NCI-H510A treated with DMSO at 0.1 percent for 48 hours (cell line): ENCODE results near the gene SPACA7.
"Not testable (repeated sequence)": the region's sequence is repeated elsewhere in the genome, so short reads cannot be mapped to it uniquely, and the experiment has no call there.

Experiments used
- DNase-seq: peaks from one replicate; lab custom pipeline; 2025; lab: John Stamatoyannopoulos, UW

SPACA7 gene

GRCh38 chr13:112350300-112350699, 25.9 kb upstream of the SPACA7 start:
- DNase-seq: peak; percentile 39

GRCh38 chr13:112351825-112352224, 24.3 kb upstream of the SPACA7 start:
- no peak for DNase-seq

GRCh38 chr13:112353856-112354255, 22.3 kb upstream of the SPACA7 start:
- no peak for DNase-seq

- no peak for DNase-seq
These were observed 21.6 kb upstream of the SPACA7 start for GRCh38 chr13:112354330-112355273.

GRCh38 chr13:112355274-112355838, 20.8 kb upstream of the SPACA7 start:
- no peak for DNase-seq

GRCh38 chr13:112356190-112356589, 20.0 kb upstream of the SPACA7 start:
- no peak for DNase-seq

GRCh38 chr13:112358156-112358555, 18.0 kb upstream of the SPACA7 start:
- no peak for DNase-seq

GRCh38 chr13:112362021-112362420, 14.1 kb upstream of the SPACA7 start:
- DNase-seq: no peak

GRCh38 chr13:112363867-112364528, 12.2 kb upstream of the SPACA7 start:
- DNase-seq: no peak

GRCh38 chr13:112366907-112367646, 9.1 kb upstream of the SPACA7 start:
- DNase-seq: no peak

GRCh38 chr13:112368883-112369282, 7.3 kb upstream of the SPACA7 start:
- no peak for DNase-seq

GRCh38 chr13:112370311-112370710, 5.8 kb upstream of the SPACA7 start:
- no peak for DNase-seq

GRCh38 chr13:112374271-112374670, 1.9 kb upstream of the SPACA7 start:
- no peak for DNase-seq

GRCh38 chr13:112391746-112392145, 15.6 kb downstream of the SPACA7 start:
- no peak for DNase-seq

GRCh38 chr13:112392719-112393118, 16.6 kb downstream of the SPACA7 start:
- DNase-seq: no peak

- DNase-seq: not testable (repeated sequence)
These were observed 18.9 kb downstream of the SPACA7 start for GRCh38 chr13:112395022-112395421.

GRCh38 chr13:112395941-112396340, 19.8 kb downstream of the SPACA7 start:
- DNase-seq: not testable (repeated sequence)

- DNase-seq: no peak
These were observed 21.0 kb downstream of the SPACA7 start for GRCh38 chr13:112397108-112397507.

GRCh38 chr13:112398347-112398746, 22.2 kb downstream of the SPACA7 start:
- DNase-seq: peak; percentile 3

- not testable (repeated sequence) for DNase-seq
These were observed 33.7 kb downstream of the SPACA7 start for GRCh38 chr13:112409828-112410227.

GRCh38 chr13:112416647-112417046, 40.5 kb downstream of the SPACA7 start:
- no peak for DNase-seq

GRCh38 chr13:112417079-112417478, 40.9 kb downstream of the SPACA7 start:
- no peak for DNase-seq
